NCI-H146 (cell line): ENCODE results near the gene IKBKG.
"Not testable (repeated sequence)": the region's sequence is repeated elsewhere in the genome, so short reads cannot be mapped to it uniquely, and the experiment has no call there.

Experiments used
- DNase-seq: peaks from one replicate; lab custom pipeline; 2025; lab: John Stamatoyannopoulos, UW

Gene IKBKG

DNA sequence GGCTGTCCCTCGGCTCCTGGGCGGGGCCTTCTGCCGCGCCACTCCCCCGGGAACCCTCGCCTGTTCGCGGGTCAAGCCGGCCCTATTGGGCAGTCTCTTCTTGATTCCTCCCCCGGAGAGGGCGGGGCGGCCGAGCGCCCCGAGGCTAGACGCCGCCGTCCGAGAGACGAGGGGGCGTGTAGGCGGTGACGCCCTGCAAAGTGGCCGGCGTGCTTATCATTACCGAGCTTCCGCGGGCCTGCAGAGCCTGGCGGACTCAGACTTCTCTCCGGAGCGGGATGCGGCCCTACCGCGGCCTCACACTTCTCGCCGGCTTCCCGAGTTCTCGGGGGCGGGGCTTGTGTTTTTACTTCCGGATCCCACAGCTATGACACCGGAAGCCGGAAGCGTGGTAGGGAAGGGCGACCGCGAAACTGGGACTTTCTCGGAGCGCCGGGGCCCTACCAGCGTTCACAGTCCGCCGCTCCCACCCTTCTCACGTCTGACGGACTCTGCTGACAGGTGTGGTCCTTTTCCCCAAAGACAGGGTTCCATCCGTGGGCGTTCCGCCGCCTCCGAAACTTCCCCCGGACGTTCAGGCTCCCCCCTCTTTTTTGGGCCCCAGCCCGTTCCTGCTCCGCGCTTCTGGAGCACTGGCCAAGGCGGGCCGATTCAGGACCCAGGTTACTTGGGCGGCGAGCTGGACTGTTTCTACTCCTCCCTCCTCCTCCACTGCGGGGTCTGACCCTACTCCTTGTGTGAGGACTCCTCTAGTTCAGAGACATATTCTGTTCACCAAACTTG lies at the start of gene IKBKG:
Gene IKBKG, plus strand, starts transcription at position 376 of the 783 bp plus-strand sequence. CDS start 4,383 bp downstream, outside the sequence.
- peak; percentile 93 for DNase-seq

- DNase-seq = not testable (repeated sequence)
Measured at GRCh38 chrX:154501423-154501822, 46.0 kb upstream of the IKBKG start.

- no peak for DNase-seq
Measured at GRCh38 chrX:154502098-154502497, 45.3 kb upstream of the IKBKG start.

GRCh38 chrX:154502989-154503388 lies 44.4 kb upstream of the IKBKG start:
- DNase-seq = no peak

GRCh38 chrX:154505734-154506133 lies 41.7 kb upstream of the IKBKG start:
- DNase-seq = no peak

DNA sequence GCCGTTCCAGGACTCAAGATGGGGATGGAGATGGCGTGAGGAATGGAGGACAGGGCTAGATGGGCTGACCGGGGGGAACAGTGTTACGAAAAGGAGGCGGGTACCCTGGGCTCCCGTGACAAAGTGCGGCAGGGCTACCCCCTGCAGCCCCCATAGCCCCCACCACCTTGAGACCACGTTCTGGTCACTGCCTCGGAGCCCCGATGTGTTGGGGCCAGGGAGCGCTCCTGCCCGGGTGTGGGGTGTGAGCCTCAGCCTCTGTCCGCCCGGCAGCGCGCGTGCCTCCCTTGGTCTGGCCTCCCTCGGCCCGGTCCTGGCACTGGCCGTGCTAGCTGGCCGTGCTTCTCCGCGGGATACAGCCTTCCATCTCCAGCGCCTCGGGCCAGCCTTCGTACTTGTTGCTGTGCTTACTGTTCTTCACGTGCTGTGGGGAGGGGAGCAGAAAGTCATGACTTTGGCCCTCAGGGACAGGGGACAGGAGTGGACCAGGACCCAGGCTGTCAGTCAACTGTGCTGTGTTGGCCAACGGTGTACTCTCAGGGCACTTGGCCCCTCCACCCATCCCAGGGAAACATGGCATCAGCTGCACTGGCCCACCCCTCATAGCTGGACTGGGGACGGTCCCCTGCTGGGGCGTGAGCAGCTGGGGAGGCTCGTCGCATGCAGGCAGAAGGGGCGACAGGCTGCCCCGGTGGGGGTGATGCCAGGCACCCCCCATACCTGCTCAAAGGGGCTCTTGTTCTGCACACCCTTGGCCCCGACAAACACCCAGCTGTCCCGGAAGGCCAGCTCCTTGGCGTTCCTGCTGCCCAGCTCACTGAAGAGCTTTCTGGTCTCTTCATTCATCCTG lies 40.7 kb upstream of the IKBKG start:
- no peak for DNase-seq

DNA sequence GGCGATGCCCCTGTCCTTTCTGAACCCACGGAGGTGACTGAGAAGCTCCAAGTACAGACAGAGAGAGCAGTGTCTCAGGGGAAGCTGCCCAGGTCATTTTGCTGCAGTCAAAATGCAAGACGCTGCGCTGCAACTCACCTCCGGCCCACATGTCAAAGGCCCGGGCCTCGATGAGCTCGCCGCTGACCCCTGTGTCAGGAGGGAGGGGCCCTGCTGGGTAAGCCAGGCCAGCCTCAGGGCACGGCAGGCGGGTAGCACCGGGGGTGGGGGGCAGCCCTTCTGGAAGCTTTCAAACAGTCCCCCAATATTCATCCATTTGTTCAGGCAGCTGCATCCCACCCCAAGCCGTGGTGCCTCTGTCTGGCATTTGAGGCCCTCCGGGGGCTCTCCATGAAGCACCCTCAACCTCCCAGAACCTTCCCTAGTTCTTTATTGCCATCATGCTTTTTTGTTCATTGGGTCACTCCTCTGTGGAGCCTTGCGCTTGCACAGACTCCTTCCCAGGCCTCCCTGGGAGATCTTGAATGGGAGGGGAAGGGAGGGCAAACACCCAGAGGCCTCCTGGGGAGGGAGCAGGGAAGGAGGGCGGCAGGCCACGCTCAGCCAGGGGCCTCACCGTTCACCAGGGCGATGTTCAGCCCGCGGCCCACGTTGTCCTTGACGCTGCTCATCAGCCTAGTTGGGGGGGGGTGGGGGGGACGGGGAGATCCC lies 39.6 kb upstream of the IKBKG start:
- no peak for DNase-seq

- no peak for DNase-seq
Measured at GRCh38 chrX:154508384-154508745, 39.1 kb upstream of the IKBKG start.

DNA sequence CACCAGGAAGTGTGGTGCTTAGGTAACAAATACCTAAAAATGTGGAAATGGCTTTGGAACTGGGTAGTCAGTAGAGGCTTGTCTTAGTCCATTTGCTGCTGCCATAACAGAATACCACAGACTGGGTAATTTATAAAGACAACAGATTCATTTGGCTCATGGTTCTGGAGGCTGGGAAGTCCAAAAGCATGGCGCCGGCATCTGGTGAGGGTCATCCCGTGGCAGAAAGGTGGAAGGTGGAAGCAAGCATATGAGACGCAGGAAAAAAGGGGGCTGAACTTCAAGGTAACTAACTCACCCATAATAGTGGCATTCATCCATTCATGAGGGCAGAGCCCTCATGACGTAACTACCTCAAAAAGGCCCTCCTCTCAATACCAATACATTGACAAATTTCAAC lies 38.0 kb upstream of the IKBKG start:
- no peak for DNase-seq

- DNase-seq = no peak
Measured at GRCh38 chrX:154511761-154512160, 35.7 kb upstream of the IKBKG start.

DNA sequence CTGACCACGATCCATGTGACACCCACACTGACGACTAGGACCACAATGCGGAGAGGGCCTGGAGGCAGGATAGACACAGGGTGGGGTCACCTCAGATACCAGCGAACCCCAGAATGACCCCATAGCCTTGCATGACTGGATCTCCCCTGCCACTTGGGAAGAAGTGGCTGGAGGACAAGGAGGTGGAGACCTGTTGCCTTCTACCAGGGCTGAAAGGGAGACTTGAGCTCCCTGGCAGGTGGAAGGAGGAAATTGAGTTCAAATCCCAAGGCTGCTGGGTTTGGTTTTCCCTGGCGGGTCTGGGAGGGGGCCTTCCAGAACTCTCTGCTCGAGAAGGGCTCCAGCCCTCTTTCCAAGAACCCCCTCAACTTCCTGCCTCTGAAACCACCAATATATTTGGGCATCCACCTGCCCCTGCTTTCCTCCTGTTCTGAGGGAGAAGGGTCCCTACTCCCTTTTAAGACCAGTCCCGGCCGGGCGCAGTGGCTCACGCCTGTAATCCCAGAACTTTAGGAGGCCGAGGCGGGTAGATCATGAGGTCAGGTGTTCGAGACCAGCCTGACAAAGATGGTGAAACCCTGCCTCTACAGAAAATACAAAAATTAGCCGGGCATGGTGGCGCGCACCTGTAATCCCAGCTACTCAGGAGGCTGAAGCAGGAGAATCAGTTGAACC lies 34.4 kb upstream of the IKBKG start:
- DNase-seq = no peak

DNA sequence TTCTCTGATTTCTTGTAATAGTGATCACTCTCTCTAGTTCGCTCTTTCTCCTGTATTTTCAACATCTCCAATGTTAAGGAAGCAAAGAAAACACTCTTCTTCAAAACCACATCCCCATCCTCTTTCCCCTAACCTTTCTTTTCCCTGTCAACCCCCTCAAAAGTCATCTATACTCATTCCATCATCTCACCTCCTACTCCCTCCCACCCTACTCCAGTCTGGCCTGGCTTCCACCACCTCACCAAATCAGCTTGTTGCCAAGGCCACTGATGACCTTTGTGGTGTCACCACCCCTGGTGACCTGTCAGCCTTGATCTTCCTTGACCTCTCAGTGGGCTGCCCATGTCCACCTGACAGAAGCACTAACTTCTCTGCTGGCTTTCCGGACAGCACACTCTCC lies 33.7 kb upstream of the IKBKG start:
- DNase-seq = no peak

DNA sequence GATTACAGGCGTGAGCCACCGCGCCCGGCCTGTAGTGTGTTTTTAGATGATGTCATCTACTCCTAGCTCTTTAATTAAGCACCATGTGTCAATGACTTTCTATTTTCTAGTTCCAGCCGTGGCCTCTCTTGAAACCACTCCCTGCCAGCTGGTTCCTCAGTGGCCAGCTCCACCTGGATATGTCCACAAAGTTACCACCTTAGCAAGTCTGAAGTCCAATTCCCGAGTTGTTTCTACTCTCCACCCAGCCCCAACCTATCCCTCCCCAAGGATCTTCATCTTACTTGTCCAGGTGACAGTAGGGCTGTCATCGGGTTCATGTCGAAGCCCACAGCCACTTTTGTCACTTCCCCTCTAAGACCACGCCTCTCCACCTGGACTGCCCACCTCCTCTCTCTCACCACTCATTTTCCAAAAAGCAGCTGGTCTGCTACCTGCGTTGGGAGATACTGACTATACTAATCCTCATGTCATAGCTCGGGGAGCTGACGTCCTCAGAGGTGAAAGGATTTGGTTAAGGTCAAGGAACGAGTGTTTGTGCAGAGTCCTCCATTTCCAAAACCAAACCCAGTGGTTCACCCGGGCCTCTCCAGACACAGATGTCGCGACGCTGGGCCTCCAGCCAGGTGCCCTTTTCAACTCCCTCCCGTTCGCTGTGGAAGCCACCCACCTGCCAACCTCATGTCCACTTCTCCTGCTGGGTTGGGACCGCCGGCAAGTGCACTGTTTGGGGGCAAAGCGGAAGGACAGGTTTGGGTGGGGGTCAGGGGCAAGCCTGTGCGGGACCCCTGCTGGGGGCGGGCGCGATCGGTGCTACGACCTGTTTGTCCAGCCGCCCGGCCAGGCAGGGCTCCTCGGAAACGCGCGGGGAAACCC lies 32.1 kb upstream of the IKBKG start:
- peak; percentile 63 for DNase-seq

DNA sequence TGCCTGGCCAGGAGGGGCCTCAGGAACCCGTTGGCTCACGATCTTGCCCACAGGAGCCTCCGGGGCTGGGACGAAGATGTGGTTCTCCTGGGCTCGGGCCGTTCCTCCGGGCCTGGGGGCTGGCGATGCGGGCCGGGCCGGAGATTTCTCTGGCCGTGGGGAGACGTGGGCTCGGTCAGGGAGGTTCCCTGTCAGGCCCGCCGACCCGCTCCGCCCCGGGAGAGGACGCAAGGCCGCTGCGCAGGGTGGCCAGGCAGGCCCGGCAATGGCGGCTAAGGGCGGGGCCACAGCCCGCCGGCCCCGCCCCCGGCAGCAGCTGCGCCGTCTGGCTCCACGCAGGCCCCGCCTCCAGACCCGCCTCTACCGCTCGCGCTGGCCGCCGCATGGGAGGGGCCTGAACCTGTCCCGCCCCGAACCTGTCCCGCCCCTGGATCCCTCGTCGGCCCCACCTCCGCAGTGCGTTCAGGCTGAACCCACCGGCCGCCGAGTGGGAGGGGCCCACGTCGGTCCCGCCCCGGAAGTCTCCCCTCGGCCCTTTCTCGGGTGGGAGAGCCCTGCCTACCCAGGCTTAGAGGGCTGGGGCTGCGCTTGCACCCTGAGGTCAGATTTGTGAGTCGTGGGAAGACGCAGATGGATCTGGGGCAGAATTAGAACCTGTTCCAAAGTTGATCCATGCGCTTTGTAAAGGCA lies 31.3 kb upstream of the IKBKG start, which contains the start of gene FAM3A:
Gene FAM3A, minus strand, starts transcription at position 267 of the 690 bp plus-strand sequence. CDS start 460 bp downstream, outside the sequence.
- DNase-seq = peak; percentile 89

DNA sequence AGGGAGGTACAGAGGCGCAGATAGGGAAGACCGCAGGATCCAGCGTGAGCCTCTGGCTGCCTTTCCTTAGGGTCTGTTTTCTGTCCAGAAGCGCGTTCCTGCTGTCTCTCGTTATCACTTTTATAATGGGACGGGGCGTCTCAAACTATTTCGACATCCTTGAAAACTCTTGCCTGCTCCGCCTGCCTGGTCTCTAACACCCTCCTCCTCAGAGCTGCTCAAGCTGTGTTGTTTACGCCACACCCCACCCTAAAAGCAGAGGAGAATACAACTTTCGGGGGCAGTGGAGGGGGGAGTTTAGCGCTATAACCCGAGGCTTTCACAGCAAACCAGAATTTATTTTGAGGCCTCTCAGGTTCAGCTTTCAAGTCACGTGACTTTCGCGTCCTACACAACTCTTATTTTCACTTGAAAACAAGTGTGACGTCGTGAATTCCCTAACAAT lies 30.7 kb upstream of the IKBKG start:
- no peak for DNase-seq

- DNase-seq = no peak
Measured at GRCh38 chrX:154517101-154517781, 30.2 kb upstream of the IKBKG start.

- no peak for DNase-seq
Measured at GRCh38 chrX:154519389-154519788, 28.0 kb upstream of the IKBKG start.

DNA sequence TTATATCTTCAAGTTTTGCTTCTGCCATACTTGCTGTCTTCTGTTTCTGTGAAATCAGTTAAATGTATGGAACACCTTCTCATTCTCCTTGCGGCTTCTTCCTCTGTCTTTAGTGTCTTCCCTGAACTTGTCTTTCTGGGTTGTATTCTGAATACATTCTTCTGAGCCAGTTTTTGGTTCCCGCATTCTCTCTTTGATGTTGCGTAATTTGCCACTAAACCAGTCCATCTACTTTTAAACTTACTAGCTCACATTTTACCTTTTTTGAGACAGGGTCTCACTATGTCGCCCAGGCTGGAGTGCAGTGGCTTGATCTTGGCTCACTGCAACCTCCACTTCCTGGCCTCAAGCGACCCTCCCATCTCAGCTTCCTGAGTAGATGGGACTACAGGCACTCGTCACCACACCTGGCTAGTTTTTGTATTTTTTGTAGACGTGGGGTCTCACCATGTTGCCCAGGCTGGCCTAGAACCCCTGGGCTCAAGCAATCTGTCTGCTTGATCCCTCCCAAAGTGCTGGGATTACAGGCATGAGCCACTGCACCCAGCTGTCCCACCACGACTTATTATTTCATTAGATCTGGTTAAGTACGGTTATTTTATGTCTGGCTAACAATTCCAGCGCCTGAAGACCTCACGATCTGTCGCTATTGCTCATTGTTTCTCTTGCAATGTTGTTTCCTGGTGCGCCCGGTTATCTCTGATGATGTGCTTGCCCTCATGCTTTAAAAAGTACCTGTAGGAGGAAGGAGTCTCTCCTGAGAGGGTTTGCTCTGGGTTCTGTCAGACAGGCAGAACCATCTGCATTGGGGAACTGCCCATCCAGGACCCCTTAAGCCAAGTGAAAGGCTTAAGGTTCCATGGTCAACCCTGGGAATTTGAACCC lies 21.6 kb upstream of the IKBKG start:
- DNase-seq = no peak
